GM18526 (cell line): ENCODE measurements around the gene TBL1X.

ENCODE experiments used
- POLR2A ChIP-seq: IDR thresholded peaks from 3 replicates; pipeline ENCODE4 v1.6.1; 2011; ENCODE audit not compliant: insufficient read length; ENCODE audit errors: extremely low read depth

Gene TBL1X

GRCh38 chrX:9464435-9465371, at the start of gene TBL1X:
TBL1X (plus strand) TSS chrX:9465058; CDS start chrX:9653587, 188,529 bp downstream.
- TF ChIP-seq POLR2A, result no peak

DNA sequence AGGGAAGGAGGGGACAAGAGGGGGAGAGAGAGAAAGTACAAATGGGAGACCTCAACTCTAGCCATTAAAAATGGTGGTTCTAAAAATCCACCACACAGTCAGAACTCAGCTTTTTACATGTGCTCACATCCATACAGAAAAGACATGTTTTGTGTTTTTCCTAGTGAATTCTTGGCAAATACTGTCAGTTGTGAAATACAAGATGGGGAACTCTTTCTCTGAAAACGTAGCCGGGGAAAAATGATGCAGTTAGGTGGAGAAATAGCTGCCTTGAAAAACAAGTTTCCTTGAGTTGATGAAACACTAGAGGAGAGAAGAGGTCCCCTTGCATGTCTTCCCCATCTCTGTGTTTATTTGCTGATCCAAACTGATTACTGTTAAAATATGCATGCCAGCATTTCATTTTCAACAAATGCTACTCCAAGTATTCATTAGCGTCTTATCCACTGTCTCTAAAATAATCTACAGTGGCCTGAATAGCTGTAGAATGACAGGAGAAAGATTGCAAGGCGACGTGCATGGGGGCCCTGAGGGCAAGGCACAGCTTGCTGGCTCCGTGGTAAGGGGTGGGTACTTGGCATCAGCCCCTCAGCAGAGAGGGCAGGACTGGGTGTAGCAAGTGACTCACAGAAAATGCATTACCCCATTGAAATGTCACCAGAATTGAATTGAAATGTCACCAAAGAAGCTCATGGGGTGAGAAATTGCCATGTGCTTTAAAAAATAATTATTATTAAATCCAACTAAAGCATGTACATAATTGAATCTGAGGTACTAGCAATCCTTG, 48.1 kb upstream of the TBL1X start:
- TF ChIP-seq POLR2A, result no peak

DNA sequence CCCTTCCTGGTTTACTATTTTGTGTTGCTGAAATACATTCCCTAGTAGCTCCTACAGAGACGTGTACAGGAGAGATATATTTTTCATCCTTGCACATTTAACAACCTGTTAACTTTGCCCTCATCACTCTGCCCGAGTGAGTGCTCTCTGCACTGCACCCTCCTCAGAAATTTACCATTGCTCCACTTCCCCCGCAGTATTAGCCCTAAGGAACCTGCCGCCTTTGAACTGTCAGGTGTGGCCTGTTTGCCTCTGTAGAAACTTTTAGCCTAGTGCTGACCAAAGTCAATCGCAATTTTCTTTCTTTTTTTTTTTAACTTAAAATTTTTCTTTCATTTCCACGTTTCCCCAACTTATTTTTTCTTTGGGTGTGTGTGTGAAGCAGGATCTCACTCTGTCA, 46.6 kb upstream of the TBL1X start:
- no peak for TF ChIP-seq POLR2A

GRCh38 chrX:9420275-9421265, 44.3 kb upstream of the TBL1X start:
- no peak for TF ChIP-seq POLR2A

DNA sequence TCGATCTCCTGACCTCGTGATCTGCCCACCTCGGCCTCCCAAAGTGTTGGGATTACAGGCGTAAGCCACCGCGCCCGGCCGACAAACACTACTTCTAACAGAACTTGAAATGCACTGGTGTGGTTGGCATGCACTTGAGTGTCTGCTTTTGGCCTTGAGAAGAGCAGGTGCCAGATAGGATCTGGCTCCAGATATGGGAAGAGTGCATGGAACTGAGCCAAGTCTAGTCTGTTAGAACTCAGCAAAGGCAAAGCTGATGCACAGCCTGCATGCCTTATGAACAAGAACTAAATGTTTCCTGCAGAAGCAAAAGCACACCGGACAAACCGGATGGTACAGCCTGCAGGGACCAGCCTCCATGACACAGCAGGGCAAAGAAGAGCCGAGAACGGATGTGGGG, 35.1 kb upstream of the TBL1X start:
- TF ChIP-seq POLR2A, result no peak

- no peak for TF ChIP-seq POLR2A
Measured at GRCh38 chrX:9430346-9430921, 34.4 kb upstream of the TBL1X start.

GRCh38 chrX:9431281-9431680, 33.6 kb upstream of the TBL1X start:
- no peak for TF ChIP-seq POLR2A

DNA sequence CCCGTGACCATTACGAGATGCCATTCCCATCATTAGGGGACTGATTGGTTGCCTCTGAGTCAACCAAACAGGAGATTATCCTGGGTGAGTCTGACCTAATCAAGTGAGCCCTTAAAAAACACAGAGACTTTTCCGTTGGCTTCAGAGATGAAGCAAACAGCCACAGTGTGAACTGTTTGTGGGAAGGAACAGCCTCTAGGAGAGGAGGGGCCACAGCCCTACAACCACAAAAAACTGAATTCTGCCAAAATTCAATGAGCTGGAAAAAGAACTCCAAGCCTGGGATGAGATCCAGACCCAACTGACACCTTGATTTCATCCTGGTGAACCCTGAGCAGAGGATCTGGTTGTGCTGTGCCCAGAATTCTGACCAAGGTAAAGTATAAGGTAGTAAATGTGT, 31.3 kb upstream of the TBL1X start:
- TF ChIP-seq POLR2A, result no peak

- TF ChIP-seq POLR2A, result no peak
Measured at GRCh38 chrX:9434051-9434550, 30.8 kb upstream of the TBL1X start.

GRCh38 chrX:9436812-9437211, 28.0 kb upstream of the TBL1X start:
- no peak for TF ChIP-seq POLR2A

- TF ChIP-seq POLR2A, result no peak
Measured at GRCh38 chrX:9438933-9439494, 25.8 kb upstream of the TBL1X start.

GRCh38 chrX:9440116-9440844, 24.6 kb upstream of the TBL1X start:
- TF ChIP-seq POLR2A, result no peak

- TF ChIP-seq POLR2A, result no peak
Measured at GRCh38 chrX:9442056-9442455, 22.8 kb upstream of the TBL1X start.
